Activated naive CD4-positive, alpha-beta T cell treated with anti-CD3 and anti-CD28 coated beads, Interleukin-2, amount 50 U/mL, for 16 hours (primary cell): ENCODE results near the gene SON.
"Not testable (repeated sequence)": the region's sequence is repeated elsewhere in the genome, so short reads cannot be mapped to it uniquely, and the experiment has no call there.

Source experiments
- DNase-seq: peaks from one replicate; pipeline ENCODE4 v3.0.0-alpha.2; 2020

Gene SON

DNA sequence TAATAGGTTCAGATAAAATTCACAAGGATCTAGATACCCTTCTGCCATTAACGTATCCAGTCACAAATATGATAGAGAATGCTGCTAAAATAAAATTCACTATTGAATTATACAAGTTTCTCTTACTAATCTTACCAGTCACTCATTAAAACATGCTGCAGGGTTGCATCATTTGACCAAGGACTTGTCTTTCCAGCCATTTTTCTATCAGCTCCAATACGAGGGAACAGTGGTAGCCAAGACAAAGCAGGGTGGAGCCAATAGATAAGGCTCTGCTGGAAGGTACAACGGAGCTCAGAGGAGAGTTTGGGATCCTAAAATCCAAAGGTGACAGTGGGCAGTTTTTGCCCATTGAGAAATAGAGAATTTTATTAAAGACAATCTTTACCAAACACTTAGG lies 41.6 kb downstream of the SON start:
- DNase-seq: no peak

GRCh38 chr21:33586927-33587326 lies 44.1 kb downstream of the SON start:
- DNase-seq: no peak

GRCh38 chr21:33587792-33588484 lies 45.1 kb downstream of the SON start:
- DNase-seq: no peak

DNA sequence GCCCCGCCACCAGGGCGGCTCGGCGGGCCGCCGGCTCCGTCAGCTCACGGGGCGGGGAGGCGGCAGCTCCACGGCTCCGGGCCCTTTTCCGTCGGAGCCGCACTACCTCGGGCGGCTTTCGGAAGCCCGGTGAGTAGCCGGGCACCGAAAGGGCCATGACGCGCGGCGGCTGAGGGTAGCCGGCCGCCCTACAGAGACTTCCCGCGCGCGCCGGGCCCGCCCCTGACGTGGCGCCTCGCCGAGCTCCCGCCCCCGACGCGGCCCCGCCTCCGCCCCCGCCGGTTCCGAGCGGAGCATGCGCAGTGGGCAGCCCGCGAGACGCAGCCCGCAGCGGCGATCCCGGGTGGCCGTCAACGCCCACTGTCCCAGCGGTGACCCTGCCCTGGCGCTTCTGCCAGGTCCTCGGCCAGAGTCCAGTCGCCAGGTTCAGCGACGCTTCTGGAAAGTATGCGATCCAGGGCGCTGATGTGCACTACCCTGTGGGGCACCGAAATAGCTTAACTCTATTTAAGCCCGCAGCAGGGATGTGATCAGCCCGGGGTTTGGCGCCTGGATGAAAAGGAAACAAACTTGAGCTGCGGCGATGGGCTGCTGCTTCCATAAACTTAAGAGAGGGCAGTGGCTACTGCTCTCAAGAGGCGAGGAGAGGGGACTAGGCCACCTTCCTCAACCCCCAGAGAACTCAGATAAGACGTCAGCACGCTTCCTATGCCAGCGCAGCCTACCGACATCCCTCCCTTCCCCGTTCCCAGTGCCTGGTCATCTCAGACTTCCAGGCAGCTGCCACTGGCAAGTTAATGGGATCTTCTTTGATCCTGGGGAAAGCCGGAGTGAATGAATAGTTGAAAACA lies 45.9 kb downstream of the SON start, which contains the start of gene DONSON:
Gene DONSON, minus strand, starts transcription at position 200 of the 851 bp plus-strand sequence. Its CDS starts 43 bp downstream, at position 157.
- peak; percentile 87 for DNase-seq

GRCh38 chr21:33598051-33598450 lies 55.2 kb downstream of the SON start:
- no peak for DNase-seq

- no peak for DNase-seq
These were observed 65.7 kb downstream of the SON start for GRCh38 chr21:33608559-33608958.

DNA sequence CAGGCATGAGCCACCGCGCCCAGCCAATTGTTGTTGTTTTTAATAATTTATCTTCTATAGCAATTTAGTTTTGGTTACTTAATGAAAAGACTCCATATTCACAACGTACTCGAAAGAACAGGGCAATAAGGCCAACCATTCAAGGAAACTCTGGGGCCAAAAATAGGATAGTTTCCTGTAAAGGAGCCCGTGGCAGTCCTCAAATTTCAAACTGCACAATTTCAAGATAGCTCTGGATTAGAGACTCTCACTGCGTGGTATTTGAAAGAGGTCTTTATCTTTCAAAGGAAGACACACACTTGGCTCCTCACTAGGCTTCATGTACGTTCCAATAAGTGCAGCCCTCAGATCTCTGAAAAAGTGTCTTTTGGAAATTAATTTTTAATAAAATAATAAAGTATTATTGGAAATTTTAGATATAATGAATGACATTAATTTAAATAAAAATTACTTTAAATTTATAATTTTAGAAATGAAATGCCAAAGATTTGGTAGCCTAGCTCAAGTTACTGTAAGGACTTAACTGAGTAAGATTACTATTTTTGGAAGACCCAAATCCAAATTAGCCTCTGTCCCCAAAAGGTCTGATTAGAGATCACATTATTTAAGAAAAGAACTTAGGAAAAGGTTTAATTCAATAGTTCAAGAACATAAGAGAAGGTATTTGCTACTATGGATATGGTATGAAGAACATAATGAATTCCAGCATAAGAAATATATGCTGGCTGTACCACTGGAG lies 68.3 kb downstream of the SON start:
- DNase-seq: no peak

- DNase-seq: not testable (repeated sequence)
These were observed 74.7 kb downstream of the SON start for GRCh38 chr21:33617565-33617964.

- no peak for DNase-seq
These were observed 75.6 kb downstream of the SON start for GRCh38 chr21:33618407-33618806.

DNA sequence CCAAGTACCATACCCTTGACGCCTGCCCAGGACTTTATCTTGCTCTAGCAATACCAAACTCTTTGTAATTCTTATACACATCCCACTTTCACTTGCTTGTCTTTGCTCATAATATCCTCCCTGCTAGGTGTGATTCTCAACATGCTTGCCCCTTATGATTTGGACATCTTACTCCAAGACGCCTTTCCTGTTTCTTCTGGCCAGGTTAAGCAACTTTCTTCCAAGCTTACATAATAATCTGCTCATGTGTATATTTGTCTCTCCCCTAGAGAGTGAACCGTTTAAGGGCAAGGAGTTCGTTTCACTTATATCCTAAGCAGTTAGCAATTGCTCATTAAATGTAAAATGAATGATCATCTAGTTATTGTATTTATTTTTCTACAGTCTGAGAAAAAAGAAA lies 76.9 kb downstream of the SON start:
- DNase-seq: no peak

- DNase-seq: no peak
These were observed 79.4 kb downstream of the SON start for GRCh38 chr21:33622253-33622652.

DNA sequence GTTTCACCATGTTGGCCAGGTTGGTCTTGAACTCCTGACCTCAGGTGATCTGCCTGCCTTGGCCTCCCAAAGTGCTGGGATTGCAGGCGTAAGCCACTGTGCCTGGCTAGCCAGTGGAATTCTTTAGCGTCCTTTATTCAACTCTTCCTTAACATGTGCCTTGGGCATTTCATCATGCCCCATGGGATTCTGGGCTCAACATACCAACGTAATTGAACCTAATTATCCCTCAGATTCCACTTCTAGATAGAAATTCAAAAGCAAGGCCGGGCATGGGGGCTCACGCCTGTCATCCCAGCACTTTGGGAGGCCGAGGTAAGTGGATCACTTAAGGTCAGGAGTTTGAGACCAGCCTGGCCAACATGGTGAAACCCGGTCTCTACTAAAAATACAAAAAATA lies 83.3 kb downstream of the SON start:
- DNase-seq: not testable (repeated sequence)
